ENCODE data around the gene NR2C2. TPM values are rescaled to one million over a fixed set of nuclear protein-coding genes. Genes with fewer than 3 reads are reported as not detected.

Gene NR2C2
- total and polyA plus RNA-seq, 4 donors = 3.3 to 21.8 (median 14.5) TPM

DNA sequence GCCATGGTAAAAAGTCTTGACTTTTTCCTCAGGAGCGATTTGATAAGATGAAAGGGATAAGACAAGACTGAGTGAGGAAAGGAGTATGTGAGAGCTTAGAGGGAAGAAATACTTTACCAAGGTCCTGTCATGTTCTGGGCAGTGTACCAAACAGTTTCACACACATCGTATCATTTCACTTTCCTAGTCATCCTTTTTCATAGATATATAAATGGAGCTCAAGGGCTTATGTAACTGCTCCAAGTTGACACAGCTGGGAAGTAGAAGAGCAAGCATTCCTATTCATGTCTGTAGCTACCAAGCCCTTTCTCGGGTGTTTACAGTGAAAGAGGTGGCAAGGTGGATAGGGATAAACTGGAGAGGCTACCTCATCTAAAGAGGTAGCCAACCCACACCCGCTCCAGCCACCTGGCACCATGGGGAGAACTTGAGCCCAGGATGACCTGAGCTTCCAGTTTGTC lies 60.3 kb downstream of the NR2C2 start:
- no peak overlapping the region for H3K9ac ChIP-seq (ENCODE audit: low read depth in 1 of 2, low read length in 2 of 2)

DNA sequence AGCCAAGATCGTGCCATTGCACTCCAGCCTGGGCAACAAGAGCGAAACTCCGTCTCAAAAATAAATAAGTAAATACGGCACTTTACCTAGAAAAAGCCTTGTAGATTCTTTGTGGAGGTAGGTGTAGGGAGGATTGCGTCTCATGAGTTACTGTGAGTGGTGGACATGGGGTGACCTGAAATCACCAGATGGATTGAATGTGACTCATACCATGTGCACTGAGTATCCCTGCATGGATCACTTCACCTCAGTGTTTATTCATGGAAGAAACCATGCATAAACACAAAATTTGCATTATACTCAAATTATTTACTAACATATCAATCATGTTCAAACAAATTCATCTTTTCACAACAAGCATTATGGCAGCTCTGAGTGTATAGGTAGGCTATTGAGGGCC lies 61.8 kb downstream of the NR2C2 start:
- no peak overlapping the region for H3K27ac ChIP-seq (ENCODE audit: low read depth in 1 of 2, low read length in 2 of 2)
- H3K9ac ChIP-seq (ENCODE audit: low read depth in 1 of 2, low read length in 2 of 2) = no peak overlapping the region
- no peak overlapping the region for H3K4me3 ChIP-seq (ENCODE audit: low read depth in 1 of 3, low read length in 3 of 3)
- no peaks in the 10 kb centered on the region for H3K9me3 ChIP-seq (ENCODE audit: control insufficient read depth in 4 of 4, low read length in 3 of 4)
- no peaks in the 10 kb centered on the region for H3K27me3 ChIP-seq (ENCODE audit: control insufficient read depth in 4 of 4, insufficient read depth in 4 of 4, low read length in 3 of 4)
- H3K4me1 ChIP-seq (ENCODE audit: control insufficient read depth in 4 of 4, insufficient read depth in 4 of 4, low read length in 3 of 4) = no peaks in the 10 kb centered on the region
- WGBS = 98% methylated on average over 5 of the region's 5 CpGs
- DNase-seq (ENCODE audit: low spot score) = no peak
- TF ChIP-seq, protein P1, sequence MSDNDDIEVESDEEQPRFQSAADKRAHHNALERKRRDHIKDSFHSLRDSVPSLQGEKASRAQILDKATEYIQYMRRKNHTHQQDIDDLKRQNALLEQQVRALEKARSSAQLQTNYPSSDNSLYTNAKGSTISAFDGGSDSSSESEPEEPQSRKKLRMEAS (IDR thresholded peaks at IDR 0.05) = no peak
- TF ChIP-seq FOXA2 (IDR thresholded peaks at IDR 0.05) (no peak), TAF1 (conservative IDR thresholded peaks at IDR 0.05) (no peak), NR2F2 (IDR thresholded peaks at IDR 0.05) (no peak), EGR1 (IDR thresholded peaks at IDR 0.05; ENCODE audit: low read depth in 2 of 2) (no peak), GABPA (IDR thresholded peaks at IDR 0.05 in 1 of 2, conservative IDR thresholded peaks at IDR 0.05 in 1 of 2) (no peak), HNF4A (conservative IDR thresholded peaks at IDR 0.05) (no peak)
- TF ChIP-seq, protein P2, sequence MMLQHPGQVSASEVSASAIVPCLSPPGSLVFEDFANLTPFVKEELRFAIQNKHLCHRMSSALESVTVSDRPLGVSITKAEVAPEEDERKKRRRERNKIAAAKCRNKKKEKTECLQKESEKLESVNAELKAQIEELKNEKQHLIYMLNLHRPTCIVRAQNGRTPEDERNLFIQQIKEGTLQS (IDR thresholded peaks at IDR 0.05) = no peak
- TF ChIP-seq, protein P3, sequence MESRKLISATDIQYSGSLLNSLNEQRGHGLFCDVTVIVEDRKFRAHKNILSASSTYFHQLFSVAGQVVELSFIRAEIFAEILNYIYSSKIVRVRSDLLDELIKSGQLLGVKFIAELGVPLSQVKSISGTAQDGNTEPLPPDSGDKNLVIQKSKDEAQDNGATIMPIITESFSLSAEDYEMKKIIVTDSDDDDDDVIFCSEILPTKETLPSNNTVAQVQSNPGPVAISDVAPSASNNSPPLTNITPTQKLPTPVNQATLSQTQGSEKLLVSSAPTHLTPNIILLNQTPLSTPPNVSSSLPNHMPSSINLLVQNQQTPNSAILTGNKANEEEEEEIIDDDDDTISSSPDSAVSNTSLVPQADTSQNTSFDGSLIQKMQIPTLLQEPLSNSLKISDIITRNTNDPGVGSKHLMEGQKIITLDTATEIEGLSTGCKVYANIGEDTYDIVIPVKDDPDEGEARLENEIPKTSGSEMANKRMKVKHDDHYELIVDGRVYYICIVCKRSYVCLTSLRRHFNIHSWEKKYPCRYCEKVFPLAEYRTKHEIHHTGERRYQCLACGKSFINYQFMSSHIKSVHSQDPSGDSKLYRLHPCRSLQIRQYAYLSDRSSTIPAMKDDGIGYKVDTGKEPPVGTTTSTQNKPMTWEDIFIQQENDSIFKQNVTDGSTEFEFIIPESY (IDR thresholded peaks at IDR 0.05) = no peak
- TF ChIP-seq, protein P4, sequence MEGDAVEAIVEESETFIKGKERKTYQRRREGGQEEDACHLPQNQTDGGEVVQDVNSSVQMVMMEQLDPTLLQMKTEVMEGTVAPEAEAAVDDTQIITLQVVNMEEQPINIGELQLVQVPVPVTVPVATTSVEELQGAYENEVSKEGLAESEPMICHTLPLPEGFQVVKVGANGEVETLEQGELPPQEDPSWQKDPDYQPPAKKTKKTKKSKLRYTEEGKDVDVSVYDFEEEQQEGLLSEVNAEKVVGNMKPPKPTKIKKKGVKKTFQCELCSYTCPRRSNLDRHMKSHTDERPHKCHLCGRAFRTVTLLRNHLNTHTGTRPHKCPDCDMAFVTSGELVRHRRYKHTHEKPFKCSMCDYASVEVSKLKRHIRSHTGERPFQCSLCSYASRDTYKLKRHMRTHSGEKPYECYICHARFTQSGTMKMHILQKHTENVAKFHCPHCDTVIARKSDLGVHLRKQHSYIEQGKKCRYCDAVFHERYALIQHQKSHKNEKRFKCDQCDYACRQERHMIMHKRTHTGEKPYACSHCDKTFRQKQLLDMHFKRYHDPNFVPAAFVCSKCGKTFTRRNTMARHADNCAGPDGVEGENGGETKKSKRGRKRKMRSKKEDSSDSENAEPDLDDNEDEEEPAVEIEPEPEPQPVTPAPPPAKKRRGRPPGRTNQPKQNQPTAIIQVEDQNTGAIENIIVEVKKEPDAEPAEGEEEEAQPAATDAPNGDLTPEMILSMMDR (IDR thresholded peaks at IDR 0.05; ENCODE audit: low read depth, low read length, missing input control) = no peak
- TF ChIP-seq, protein P5, sequence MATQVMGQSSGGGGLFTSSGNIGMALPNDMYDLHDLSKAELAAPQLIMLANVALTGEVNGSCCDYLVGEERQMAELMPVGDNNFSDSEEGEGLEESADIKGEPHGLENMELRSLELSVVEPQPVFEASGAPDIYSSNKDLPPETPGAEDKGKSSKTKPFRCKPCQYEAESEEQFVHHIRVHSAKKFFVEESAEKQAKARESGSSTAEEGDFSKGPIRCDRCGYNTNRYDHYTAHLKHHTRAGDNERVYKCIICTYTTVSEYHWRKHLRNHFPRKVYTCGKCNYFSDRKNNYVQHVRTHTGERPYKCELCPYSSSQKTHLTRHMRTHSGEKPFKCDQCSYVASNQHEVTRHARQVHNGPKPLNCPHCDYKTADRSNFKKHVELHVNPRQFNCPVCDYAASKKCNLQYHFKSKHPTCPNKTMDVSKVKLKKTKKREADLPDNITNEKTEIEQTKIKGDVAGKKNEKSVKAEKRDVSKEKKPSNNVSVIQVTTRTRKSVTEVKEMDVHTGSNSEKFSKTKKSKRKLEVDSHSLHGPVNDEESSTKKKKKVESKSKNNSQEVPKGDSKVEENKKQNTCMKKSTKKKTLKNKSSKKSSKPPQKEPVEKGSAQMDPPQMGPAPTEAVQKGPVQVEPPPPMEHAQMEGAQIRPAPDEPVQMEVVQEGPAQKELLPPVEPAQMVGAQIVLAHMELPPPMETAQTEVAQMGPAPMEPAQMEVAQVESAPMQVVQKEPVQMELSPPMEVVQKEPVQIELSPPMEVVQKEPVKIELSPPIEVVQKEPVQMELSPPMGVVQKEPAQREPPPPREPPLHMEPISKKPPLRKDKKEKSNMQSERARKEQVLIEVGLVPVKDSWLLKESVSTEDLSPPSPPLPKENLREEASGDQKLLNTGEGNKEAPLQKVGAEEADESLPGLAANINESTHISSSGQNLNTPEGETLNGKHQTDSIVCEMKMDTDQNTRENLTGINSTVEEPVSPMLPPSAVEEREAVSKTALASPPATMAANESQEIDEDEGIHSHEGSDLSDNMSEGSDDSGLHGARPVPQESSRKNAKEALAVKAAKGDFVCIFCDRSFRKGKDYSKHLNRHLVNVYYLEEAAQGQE (IDR thresholded peaks at IDR 0.05) = no peak
- H3K36me3 ChIP-seq (ENCODE audit: control insufficient read depth in 4 of 4, insufficient read depth in 3 of 4, low read depth in 1 of 4, low read length in 3 of 4) = peaks cover 4 to 16% (median 13%) of the 10 kb centered on the region in 4 donors

More for the DNA sequence above, 60.3 kb downstream of the NR2C2 start:
- Histone ChIP-seq H3K36me3 (ENCODE audit: control insufficient read depth in 4 of 4, insufficient read depth in 3 of 4, low read depth in 1 of 4, low read length in 3 of 4) (peaks cover 2 to 12% (median 4%) of the 10 kb centered on the region in 4 donors), H3K4me1 (ENCODE audit: control insufficient read depth in 4 of 4, insufficient read depth in 4 of 4, low read length in 3 of 4) (no peaks in the 10 kb centered on the region), H3K27ac (ENCODE audit: low read depth in 1 of 2, low read length in 2 of 2) (no peak overlapping the region), H3K9me3 (ENCODE audit: control insufficient read depth in 4 of 4, low read length in 3 of 4) (no peaks in the 10 kb centered on the region), H3K4me3 (ENCODE audit: low read depth in 1 of 3, low read length in 3 of 3) (no peak overlapping the region), H3K27me3 (ENCODE audit: control insufficient read depth in 4 of 4, insufficient read depth in 4 of 4, low read length in 3 of 4) (no peaks in the 10 kb centered on the region)
- TF ChIP-seq HNF4A (conservative IDR thresholded peaks at IDR 0.05) = no peak
- TF ChIP-seq TAF1 (conservative IDR thresholded peaks at IDR 0.05) = no peak
- no peak for TF ChIP-seq GABPA (IDR thresholded peaks at IDR 0.05 in 1 of 2, conservative IDR thresholded peaks at IDR 0.05 in 1 of 2)
- TF ChIP-seq FOXA2 (IDR thresholded peaks at IDR 0.05) = no peak
- WGBS = 85% methylated on average over 4 of the region's 4 CpGs
- no peak for DNase-seq (ENCODE audit: low spot score)
